Spinal cord (tissue), 10 donors: ENCODE measurements around the gene INTS14. TPM values are rescaled to one million over a fixed set of nuclear protein-coding genes. Genes with fewer than 3 reads are reported as not detected.

ENCODE experiments used
- DNase-seq, 6 donors: peaks; one replicate each; pipeline versions ENCODE4 v3.0.0 to v3.0.0-alpha.2; 2013 to 2015; ENCODE audit warnings: low spot score in 6 of 6, low read depth in 4 of 6
- H3K27ac ChIP-seq: one replicate; pipeline ENCODE4 v1.5.1; 2013; ENCODE audit warnings: low read depth, low read length, control low read depth
- H3K27me3 ChIP-seq: one replicate; pipeline ENCODE4 v1.6.1; 2013; ENCODE audit warnings: low read length; ENCODE audit not compliant: control insufficient read depth, insufficient read depth
- H3K36me3 ChIP-seq: one replicate; pipeline ENCODE4 v1.6.1; 2013; ENCODE audit warnings: low read length; ENCODE audit not compliant: control insufficient read depth, insufficient read depth
- H3K4me1 ChIP-seq: one replicate; pipeline ENCODE4 v1.6.1; 2013; ENCODE audit warnings: low read length; ENCODE audit not compliant: control insufficient read depth, insufficient read depth
- H3K4me3 ChIP-seq: one replicate; pipeline ENCODE4 v1.5.1; 2013; ENCODE audit warnings: low read depth, low read length, control low read depth
- H3K9me3 ChIP-seq: one replicate; pipeline ENCODE4 v1.6.1; 2013; ENCODE audit warnings: low read length; ENCODE audit not compliant: control insufficient read depth, insufficient read depth
- WGBS: methylation state at CpG from one replicate; pipeline ENCODE4 v1.1.5; 2013; ENCODE audit warnings: missing lambda C conversion rate; ENCODE audit not compliant: insufficient coverage; 5-methylcytosine and 5-hydroxymethylcytosine counted together
- polyA plus RNA-seq, 2 donors: library from polyadenylated mRNA; unstranded; fragments of 120-200 nt; gene quantifications; one replicate each; pipeline ENCODE4 v1.2.1, GENCODE V29; 2013; ENCODE audit not compliant: insufficient read length in 2 of 2
- total RNA-seq, 2 donors: library from RNA; depleted of rRNA in 1 of 2; stranded (reverse); fragments of 120-200 nt in 1 of 2; fragments of >200 nt in 1 of 2; gene quantifications; one replicate each; pipeline versions ENCODE4 v1.2.3 to v1.2.4, GENCODE V29; 2013 to 2014
- donor health status: healthy.

The INTS14 gene
- total and polyA plus RNA-seq, 4 donors = 24.4 to 30.0 (median 26.8) TPM

DNA sequence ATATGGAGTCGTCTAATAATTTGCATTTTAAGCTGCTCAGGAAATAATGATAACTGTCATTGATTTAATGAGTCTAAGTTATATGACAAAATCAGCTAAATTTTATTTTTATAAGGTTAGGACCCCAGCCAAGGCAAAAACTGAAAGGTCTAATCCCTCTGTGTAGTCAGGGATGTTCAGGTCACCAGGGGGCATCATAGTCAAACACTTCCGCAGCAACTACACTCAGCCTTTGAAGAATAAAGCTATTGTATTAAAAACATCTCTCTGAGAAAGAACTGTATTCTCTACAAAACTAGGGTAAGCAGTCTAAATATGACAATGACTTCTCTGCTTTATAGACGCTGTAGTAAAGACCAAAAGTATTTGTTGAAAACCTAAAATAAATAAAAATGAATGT is 15.0 kb downstream of the INTS14 start:
- DNase-seq = peak in 2 of 6 donors; percentile 29 to 76
- Histone ChIP-seq H3K27me3 (no peaks in the 10 kb centered on the region), H3K9me3 (no peaks in the 10 kb centered on the region), H3K36me3 (peaks cover 26% of the 10 kb centered on the region), H3K4me3 (no peak overlapping the region), H3K27ac (no peak overlapping the region), H3K4me1 (no peaks in the 10 kb centered on the region)
- no CpG with 5 or more reads among the region's 3 CpGs for WGBS

DNA sequence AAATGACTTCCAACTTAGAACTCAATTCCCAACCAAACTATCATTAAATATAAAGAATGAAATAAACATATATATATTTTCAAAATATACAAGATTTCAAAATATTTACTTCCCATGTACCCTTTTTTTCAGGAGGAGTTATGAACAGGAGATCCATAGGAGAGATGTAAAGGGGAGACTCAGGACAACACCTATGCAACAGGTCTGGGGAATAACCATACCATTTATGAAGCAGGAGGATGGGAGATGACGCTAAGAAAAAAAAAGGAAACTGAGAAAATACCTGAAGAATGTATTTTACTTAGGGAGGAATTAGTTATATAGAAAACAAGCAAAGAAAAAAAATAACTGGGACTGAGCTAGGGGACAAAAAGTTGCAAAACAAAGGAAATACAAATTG is 23.8 kb downstream of the INTS14 start:
- DNase-seq = no peak
- no peak overlapping the region for H3K27ac ChIP-seq
- 100% methylated on average over 1 of the region's 1 CpG for WGBS

DNA sequence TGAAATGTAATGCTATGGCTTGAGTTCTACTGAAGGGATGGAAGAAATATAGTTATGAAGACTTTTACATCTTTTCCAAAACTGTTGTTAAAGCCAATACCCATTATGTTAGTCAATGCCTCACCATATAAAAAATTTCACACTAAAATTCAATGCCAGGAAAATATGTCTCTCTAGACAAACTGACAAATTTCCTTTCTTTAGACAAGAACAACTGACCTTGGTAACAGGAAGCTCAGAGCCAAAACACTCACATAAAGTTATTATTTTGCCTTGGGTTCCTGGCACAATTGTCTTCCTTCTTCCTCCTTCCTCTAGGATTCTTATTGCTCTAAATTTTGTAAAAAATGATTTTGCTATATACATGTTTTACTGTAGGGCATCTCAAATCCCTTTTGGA is 26.7 kb downstream of the INTS14 start:
- H3K36me3 ChIP-seq = peaks cover 22% of the 10 kb centered on the region
- H3K27ac ChIP-seq = no peak overlapping the region
- H3K4me3 ChIP-seq = no peak overlapping the region

More for the DNA sequence above, 23.8 kb downstream of the INTS14 start:
- Histone ChIP-seq H3K4me3 (no peak overlapping the region), H3K36me3 (peaks cover 23% of the 10 kb centered on the region), H3K9me3 (no peaks in the 10 kb centered on the region), H3K4me1 (no peaks in the 10 kb centered on the region), H3K27me3 (no peaks in the 10 kb centered on the region)

DNA sequence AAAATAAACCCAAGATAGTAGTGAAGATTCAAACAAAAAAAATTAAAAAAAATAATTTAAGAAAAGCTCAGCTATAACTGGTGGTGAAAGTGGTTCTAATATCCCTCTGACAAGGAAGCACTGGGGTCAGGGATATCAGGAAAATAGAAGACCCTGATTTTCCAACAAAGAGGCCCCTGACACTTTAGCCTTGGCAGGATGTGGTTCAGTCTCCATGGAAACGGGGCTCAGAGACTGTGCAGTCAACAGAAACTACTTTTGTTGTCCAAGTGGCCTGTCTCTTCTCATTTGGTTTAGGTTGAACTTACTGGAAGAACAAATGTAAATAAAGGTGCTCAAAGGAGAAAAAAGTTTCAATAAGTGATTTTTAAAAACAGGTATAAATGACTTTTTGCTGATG is 27.2 kb downstream of the INTS14 start:
- Histone ChIP-seq H3K4me1 (no peaks in the 10 kb centered on the region), H3K27ac (peak overlapping the region; percentile 43), H3K27me3 (no peaks in the 10 kb centered on the region), H3K36me3 (peaks cover 19% of the 10 kb centered on the region), H3K9me3 (no peaks in the 10 kb centered on the region), H3K4me3 (no peak overlapping the region)
- peak in 5 of 6 donors; percentile 7 to 61 (median 25) for DNase-seq
- 18% methylated on average over 1 of the region's 1 CpG for WGBS

More for the DNA sequence above, 26.7 kb downstream of the INTS14 start:
- Histone ChIP-seq H3K27me3 (no peaks in the 10 kb centered on the region), H3K4me1 (no peaks in the 10 kb centered on the region), H3K9me3 (no peaks in the 10 kb centered on the region)
- no peak for DNase-seq

DNA sequence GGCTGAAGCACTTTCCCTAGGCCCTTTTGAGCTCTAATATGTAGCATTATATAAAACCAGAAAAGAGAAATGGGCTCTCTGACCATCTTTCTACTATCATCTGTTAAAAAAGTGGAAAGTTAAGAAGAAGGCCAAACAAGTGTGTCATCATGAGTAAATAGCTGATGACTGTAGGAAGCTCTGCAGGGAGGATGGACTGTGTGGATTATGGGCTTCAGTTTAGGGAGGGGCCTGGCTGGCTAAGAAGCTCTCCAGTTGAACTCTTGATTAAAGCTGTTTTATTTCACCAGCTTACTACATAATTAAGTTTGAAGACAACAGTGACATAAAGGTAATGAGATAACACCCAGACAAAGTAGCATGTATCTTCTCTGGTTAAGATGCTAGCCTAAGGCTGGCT is 30.6 kb downstream of the INTS14 start:
- peak in 1 of 6 donors; percentile 27 for DNase-seq
- no peaks in the 10 kb centered on the region for H3K27me3 ChIP-seq
- no peak overlapping the region for H3K4me3 ChIP-seq
- peaks cover 14% of the 10 kb centered on the region for H3K36me3 ChIP-seq
- no peak overlapping the region for H3K27ac ChIP-seq
- H3K4me1 ChIP-seq = no peaks in the 10 kb centered on the region
- no peaks in the 10 kb centered on the region for H3K9me3 ChIP-seq

DNA sequence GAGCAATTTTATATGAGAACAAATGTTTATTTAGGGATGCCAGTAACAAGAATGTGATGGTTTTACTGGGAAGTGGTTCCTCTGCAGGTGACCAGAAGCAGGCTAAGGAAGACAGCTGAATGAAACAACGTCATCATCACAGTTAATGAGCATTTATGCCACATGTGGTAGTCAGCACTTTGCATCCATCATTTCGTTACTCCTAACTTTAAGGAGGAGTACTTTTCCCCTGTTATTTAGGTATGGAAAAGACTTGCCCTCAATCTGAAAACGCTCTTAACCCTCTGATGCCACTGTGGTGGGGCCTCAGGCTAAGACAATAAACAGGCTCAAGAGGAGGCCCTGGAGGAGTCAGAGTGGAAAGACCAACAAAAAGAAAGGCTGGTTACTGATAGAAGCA is 31.2 kb downstream of the INTS14 start:
- Histone ChIP-seq H3K36me3 (peaks cover 16% of the 10 kb centered on the region), H3K4me3 (no peak overlapping the region), H3K9me3 (no peaks in the 10 kb centered on the region), H3K27ac (no peak overlapping the region), H3K27me3 (no peaks in the 10 kb centered on the region), H3K4me1 (no peaks in the 10 kb centered on the region)
- no peak for DNase-seq
- WGBS = 80% methylated on average over 1 of the region's 3 CpGs

DNA sequence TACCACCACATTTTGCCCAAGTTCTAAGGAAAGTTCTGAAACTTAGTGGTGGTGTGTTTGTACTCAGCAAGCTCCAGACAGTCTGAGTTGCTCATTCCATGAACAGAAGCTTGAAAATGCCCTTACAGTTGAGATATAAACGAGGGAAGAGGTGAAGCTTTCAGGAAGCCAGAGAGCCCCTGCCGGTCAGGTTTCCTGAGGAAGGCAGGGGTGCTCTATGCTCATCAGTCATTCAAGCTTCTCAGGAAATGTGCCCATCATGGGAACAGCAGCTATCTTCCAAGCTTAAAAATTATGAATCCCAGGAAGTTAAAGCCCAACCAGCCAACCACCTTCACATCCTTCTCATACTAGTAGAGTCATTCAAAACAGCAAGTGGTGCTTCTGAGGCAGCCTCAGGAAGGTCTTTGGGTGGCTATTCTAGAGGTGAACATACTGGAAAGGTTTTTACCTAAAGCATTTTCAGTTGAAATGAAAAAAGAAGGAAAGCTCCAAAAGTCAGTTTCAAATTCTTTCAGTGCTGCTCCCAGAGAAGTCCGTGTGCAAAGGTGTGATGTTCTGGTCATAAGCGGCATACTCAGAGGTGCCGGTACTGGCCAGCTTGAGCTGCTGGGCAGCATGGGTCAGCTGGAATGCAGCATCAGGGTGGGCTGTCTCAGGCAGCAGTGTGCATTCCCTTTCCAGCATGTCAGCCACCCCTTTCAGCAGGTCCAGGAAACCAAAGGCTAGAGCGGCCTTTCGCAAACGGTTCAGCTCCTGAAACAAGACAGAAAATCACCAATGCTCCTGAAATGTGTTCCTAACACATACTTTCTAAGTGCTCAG is 31.8 kb downstream of the INTS14 start:
- H3K9me3 ChIP-seq = no peaks in the 10 kb centered on the region
- H3K36me3 ChIP-seq = peaks cover 16% of the 10 kb centered on the region
- no peak overlapping the region for H3K4me3 ChIP-seq
- H3K27me3 ChIP-seq = no peaks in the 10 kb centered on the region
- H3K27ac ChIP-seq = no peak overlapping the region
- DNase-seq = no peak
- no peaks in the 10 kb centered on the region for H3K4me1 ChIP-seq
- WGBS = 78% methylated on average over 5 of the region's 8 CpGs

DNA sequence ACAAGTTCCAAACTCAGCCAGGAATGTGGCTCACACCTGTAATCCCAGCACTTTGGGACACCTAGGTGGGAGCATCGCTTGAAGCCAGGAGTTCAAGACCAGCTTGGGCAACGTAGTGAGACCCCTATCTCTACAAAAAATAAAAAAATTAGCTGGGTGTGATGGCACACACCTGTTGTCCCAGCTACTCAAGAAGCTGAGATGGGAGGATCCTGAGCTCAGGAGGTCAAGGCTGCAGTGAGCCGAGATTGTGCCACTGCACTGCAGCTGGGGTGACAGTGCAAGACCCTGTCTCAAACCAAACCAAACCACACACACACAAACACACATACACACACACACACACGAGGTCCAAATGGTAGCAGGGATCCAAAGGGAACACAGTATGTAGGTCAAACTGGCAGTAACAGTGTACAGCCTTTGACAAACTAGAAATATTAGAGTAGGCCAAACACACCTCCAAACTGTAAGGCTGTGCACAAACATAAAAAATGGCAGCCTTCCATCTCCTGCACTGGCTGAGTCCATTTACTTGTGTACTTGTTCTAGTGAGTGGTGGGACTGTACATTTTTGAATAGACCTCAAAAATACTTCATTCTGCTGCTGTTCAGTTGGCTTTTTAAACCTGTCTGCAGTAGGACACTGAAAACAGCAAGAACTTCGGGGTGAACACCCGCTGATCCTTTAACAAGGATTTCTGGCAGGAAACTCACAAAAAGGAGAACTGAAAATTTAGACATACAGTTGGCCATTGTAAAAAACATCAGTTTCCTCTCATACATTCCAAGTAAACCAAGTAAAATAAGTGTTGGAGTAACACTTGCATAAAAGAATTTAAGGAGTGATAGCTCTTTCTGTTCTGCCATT is 33.6 kb downstream of the INTS14 start:
- Histone ChIP-seq H3K4me1 (no peaks in the 10 kb centered on the region), H3K9me3 (no peaks in the 10 kb centered on the region), H3K27me3 (no peaks in the 10 kb centered on the region), H3K4me3 (no peak overlapping the region), H3K36me3 (peaks cover 16% of the 10 kb centered on the region), H3K27ac (no peak overlapping the region)
- WGBS = 40% methylated on average over 1 of the region's 6 CpGs
- DNase-seq = peak in 1 of 6 donors; percentile 3

DNA sequence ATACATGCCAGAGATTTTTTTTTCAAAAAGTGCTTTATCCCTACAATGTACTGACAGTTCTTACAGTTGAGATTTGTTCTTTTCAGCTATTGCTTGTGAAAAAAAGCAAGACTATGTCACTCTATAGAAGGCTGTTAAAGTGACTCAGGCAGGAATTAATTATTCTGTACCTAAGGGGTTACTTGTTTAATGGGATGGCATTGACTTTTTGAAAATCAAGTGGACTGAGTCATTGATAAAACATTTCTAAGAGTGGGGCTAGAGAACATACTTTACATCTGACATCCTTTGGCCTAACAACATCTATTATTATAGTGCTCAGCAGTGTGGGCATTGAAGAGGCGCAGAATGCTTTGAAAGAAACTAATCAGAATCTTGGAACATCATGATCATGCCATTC is 34.3 kb downstream of the INTS14 start:
- DNase-seq = no peak
- Histone ChIP-seq H3K9me3 (no peaks in the 10 kb centered on the region), H3K4me1 (no peaks in the 10 kb centered on the region), H3K27me3 (no peaks in the 10 kb centered on the region), H3K36me3 (peaks cover 16% of the 10 kb centered on the region), H3K4me3 (no peak overlapping the region), H3K27ac (no peak overlapping the region)
- WGBS = no CpG with 5 or more reads among the region's 1 CpG
